Thymus (tissue), 11 donors: ENCODE results near the gene PSTPIP1. TPM values are rescaled to one million over a fixed set of nuclear protein-coding genes. Genes with fewer than 3 reads are reported as not detected.
A peak's percentile ranks its signal among the peaks of the same experiment; 100 is the strongest.

Experiments
- DNase-seq, 9 donors: peaks; one replicate each; pipeline ENCODE4 v3.0.0-alpha.2; 2013; ENCODE audit warnings: low spot score in 9 of 9, low read depth in 6 of 9, missing footprints in 1 of 9
- H3K27ac ChIP-seq, 2 donors: one replicate each; pipeline ENCODE4 v1.5.1; 2013; ENCODE audit warnings: control low read depth in 1 of 2, low read depth in 1 of 2, low read length in 1 of 2, mild to moderate bottlenecking in 1 of 2, moderate library complexity in 1 of 2
- H3K27me3 ChIP-seq, 2 donors: one replicate each; pipeline ENCODE4 v1.5.1; 2013; ENCODE audit warnings: low read length in 1 of 2; ENCODE audit not compliant: control insufficient read depth in 2 of 2, insufficient read depth in 1 of 2
- H3K36me3 ChIP-seq, 2 donors: one replicate each; pipeline ENCODE4 v1.5.1; 2013; ENCODE audit warnings: low read length in 1 of 2, mild to moderate bottlenecking in 1 of 2, moderate library complexity in 1 of 2; ENCODE audit not compliant: control insufficient read depth in 2 of 2, insufficient read depth in 2 of 2
- H3K4me1 ChIP-seq, 2 donors: one replicate each; pipeline ENCODE4 v1.5.1; 2013; ENCODE audit warnings: low read length in 2 of 2; ENCODE audit not compliant: control insufficient read depth in 2 of 2, insufficient read depth in 2 of 2
- H3K4me3 ChIP-seq, 2 donors: one replicate each; pipeline ENCODE4 v1.5.1; 2013; ENCODE audit warnings: low read length in 2 of 2, control low read depth in 1 of 2, mild to moderate bottlenecking in 1 of 2
- H3K9me3 ChIP-seq, 2 donors: one replicate each; pipeline ENCODE4 v1.5.1; 2013; ENCODE audit warnings: low read length in 1 of 2, mild to moderate bottlenecking in 1 of 2; ENCODE audit not compliant: control insufficient read depth in 2 of 2, insufficient read depth in 1 of 2
- WGBS: extraction: QIAGEN DNeasy Blood & Tissue Kit; methylation state at CpG from one replicate; pipeline ENCODE4 v1.1.7; 2013; 5-methylcytosine and 5-hydroxymethylcytosine counted together
- polyA plus RNA-seq: library from polyadenylated mRNA; stranded (reverse); fragments of 200-250 nt; gene quantifications from one replicate; pipeline ENCODE4 v1.2.3, GENCODE V29; 2013
- total RNA-seq: library from RNA; stranded (reverse); fragments of 120-200 nt; gene quantifications from one replicate; pipeline ENCODE4 v1.2.4, GENCODE V29; 2013
- donor health status: healthy.

The PSTPIP1 gene
- total and polyA plus RNA-seq, 2 donors: 16.0 to 54.8 TPM

DNA sequence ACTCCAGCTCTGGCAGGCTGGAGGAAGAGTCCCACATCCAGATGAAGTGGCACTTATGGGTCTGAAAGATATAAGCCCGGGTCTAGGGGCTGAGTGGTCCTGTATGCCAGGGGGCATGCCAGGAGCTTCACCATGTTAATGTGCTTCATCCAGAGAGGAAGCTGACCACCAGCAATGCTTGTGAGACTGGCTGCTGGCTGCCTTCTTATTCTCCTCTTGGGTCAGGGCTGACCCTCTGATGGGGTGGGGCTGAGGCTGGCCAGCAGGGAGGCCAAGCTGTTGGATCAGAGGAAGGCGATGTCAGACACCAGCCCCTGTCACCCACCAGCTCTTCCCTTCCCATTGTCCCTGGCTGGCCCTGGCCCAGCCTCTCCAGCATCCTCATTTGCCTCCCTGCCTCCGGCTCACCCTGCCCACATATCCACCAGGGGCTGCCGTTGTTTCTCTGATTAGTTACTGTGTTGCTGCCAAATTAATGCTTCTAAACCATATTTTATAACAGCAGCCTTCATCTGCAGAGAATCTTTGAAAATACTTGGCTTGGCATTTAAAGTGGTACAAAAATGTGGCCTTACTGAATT, 20.4 kb upstream of the PSTPIP1 start:
- no peak for DNase-seq
- Histone ChIP-seq H3K9me3 (peaks cover 0 to 4% of the 10 kb centered on the region in 2 donors), H3K4me3 (no peak overlapping the region), H3K36me3 (no peaks in the 10 kb centered on the region), H3K27me3 (no peaks in the 10 kb centered on the region), H3K27ac (no peak overlapping the region), H3K4me1 (peaks cover 0 to 5% of the 10 kb centered on the region in 2 donors)
- 95% methylated on average over 4 of the region's 4 CpGs for WGBS

DNA sequence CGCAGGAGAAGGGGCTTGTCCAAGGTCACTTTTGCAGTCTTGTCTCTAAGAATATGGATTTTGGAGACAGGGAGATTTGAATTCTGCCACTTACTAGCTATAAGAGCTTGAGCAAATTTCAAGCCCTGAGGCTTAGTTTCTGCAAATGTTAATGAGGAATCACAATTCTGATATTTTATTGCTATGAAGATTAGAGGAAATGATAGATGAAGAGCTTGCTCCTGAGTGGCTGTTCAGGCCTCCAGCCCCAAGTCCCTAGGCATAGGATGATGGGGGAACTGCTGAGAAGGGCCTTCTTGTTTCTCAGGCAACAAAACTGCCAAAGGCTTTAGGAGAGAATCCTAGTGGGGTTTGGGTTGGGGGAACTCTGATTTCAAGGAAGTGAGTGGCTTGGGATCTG, 18.8 kb upstream of the PSTPIP1 start:
- no peak overlapping the region for H3K4me3 ChIP-seq
- H3K9me3 ChIP-seq: peaks cover 0 to 4% of the 10 kb centered on the region in 2 donors
- H3K27ac ChIP-seq: no peak overlapping the region
- H3K36me3 ChIP-seq: no peaks in the 10 kb centered on the region
- no peaks in the 10 kb centered on the region for H3K27me3 ChIP-seq
- DNase-seq: no peak
- 95% methylated on average over 1 of the region's 1 CpG for WGBS
- peaks cover 0 to 5% of the 10 kb centered on the region in 2 donors for H3K4me1 ChIP-seq

DNA sequence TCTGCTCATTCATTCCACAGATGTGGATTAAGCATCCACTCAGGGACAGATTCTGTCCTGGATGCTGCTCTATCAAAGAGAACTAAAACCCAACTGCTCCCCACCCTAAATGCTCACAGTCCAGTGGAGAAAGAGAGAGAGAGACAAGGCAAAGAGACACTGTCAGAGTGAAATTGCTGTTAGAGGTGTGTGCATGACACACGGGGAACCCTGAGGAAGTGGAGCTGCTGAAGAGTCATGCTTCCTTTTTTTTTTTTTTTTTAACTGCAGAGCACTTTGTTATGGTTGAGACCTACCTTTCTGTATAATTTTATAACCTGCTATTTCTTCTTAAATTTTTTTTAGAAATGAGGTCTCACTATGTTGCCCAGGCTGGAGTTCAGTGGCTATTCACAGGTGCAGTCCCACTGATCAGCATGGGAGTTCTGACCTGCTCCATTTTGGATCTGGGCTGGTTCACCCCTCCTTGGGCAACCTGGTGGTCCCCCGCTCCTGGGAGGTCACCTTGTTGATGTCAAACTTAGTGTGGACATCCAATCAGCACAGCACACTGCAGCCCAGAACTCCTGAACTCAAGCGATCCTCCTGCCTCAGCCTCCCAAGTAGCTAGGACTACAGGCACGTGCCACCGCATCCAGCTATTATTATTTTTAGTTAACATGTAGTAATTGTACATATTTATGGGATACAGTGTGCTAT, 18.2 kb upstream of the PSTPIP1 start:
- Histone ChIP-seq H3K27me3 (no peaks in the 10 kb centered on the region), H3K36me3 (no peaks in the 10 kb centered on the region), H3K4me1 (peaks cover 0 to 5% of the 10 kb centered on the region in 2 donors), H3K9me3 (peaks cover 0 to 4% of the 10 kb centered on the region in 2 donors), H3K27ac (peak overlapping the region in 1 of 2 donors; percentile 2), H3K4me3 (no peak overlapping the region)
- no peak for DNase-seq
- 82% methylated on average over 5 of the region's 5 CpGs for WGBS

DNA sequence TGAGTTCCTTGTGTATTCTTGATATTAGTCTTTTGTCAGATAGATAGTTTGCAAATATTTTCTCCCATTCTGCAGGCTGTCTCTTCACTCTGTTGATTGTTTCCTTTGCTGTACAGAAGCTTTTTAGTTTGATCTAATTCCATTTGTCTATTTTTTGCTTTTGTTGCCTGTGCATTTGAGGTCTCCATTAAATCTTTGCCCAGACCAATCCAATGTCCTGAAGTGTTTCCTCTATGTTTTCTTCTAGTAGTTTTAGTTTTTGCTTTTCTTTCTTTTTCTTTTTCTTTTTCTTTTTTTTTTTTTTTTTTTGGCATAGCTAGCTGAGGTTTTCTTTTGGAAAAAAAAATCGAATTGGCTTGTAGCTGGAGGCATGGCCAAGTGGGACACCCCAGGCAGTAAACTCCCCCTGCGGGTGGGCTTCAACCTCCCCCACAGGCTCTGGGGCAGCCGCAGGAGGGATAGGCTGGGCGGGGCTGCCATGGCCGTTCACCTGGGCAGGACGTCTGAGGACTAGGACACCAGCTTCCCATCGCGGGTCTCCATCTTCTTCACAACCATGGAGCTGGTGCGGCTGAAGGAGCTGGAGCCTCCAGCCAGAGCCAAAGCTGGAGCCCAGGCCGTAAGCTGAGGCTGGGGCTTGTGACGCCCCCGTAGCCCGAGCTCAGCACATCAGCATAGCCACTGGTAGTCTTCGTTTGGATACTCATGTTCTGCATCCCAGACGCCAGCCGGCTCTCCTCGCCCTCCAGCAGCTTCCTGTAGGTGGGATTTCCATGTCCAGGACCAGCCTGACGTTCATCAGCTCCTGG, 16.2 kb upstream of the PSTPIP1 start:
- Histone ChIP-seq H3K4me3 (no peak overlapping the region), H3K4me1 (peaks cover 0 to 5% of the 10 kb centered on the region in 2 donors), H3K36me3 (no peaks in the 10 kb centered on the region), H3K27me3 (no peaks in the 10 kb centered on the region), H3K27ac (no peak overlapping the region), H3K9me3 (peaks cover 0 to 4% of the 10 kb centered on the region in 2 donors)
- DNase-seq: no peak
- WGBS: 97% methylated on average over 18 of the region's 18 CpGs

DNA sequence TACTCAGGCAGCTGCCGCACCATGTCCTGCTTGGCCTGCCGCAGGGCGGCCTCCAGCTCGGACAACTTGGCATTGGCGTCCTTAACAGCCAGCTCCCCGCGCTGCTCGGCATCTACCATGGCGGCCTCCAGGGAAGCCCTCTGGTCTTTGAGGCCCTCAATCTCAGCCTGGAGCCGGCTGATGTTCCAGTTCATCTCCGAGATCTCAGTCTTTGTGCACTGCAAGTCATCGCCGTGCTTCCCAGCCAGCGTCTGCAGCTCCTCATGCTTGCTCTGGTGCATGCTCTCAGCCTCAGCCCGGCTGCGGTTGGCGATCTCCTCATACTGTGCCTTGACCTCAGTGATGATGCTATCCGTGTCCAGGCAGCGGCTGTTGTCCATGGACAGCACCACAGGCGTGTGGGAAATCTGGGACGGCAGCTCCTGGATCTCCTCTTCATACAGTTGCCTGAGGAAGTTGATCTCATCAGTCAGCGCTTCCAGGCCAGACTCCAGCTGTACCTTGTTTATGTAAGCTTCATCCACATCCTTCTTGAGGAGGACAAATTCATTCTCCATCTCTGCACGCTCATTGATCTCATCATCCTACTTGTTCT, 15.5 kb upstream of the PSTPIP1 start:
- 99% methylated on average over 23 of the region's 23 CpGs for WGBS
- H3K27ac ChIP-seq: no peak overlapping the region
- no peaks in the 10 kb centered on the region for H3K36me3 ChIP-seq
- no peaks in the 10 kb centered on the region for H3K27me3 ChIP-seq
- no peak overlapping the region for H3K4me3 ChIP-seq
- peaks cover 0 to 4% of the 10 kb centered on the region in 2 donors for H3K9me3 ChIP-seq
- no peak for DNase-seq
- H3K4me1 ChIP-seq: peaks cover 0 to 5% of the 10 kb centered on the region in 2 donors

DNA sequence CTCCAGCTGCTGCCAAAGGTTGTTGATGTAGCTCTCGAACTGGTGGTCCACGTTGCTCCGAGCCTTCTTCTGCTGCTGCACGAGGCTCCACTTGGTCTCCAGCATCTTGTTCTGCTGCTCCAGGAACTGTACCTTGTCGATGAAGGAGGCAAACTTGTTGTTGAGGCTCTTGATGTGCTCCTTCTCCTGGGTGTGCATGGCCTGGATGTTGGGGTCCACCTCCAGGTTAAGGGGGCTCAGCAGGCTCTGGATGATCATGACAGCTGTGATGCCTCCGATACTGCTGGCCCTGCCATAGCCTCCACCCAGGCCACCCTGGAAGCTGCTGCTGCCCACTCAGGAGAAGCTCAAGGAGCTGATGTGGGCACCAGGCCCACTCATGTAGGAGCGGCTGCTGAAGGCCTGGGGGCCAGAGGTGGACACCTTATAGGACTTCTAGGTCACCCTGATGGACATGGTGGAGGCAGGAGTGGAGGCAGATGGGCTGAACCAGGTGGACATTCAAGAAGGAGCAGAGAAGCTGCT, 14.9 kb upstream of the PSTPIP1 start:
- Histone ChIP-seq H3K4me3 (no peak overlapping the region), H3K27ac (no peak overlapping the region), H3K36me3 (no peaks in the 10 kb centered on the region), H3K4me1 (peaks cover 0 to 5% of the 10 kb centered on the region in 2 donors), H3K27me3 (no peaks in the 10 kb centered on the region), H3K9me3 (peaks cover 0 to 4% of the 10 kb centered on the region in 2 donors)
- DNase-seq: no peak
- 96% methylated on average over 7 of the region's 7 CpGs for WGBS

DNA sequence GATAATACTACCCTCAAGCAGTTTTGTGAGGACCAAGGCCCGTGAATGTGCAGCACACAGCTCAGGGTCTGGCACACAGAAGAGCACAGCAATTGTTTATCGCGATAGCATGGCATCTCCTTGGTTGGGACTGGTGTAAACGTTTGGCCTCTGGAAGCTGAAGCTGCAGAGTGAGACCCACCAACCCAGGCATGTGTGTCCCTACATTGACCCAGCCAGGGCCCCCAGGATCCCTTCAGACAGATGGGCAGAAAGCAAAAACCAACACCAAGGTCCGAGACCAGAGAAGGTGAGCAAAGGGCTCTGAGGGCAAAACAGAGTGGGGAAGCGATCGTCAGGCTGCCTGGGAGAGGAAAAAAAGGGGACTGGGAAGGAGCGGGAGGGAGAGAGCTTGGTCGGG, 12.6 kb upstream of the PSTPIP1 start:
- Histone ChIP-seq H3K27ac (no peak overlapping the region), H3K4me3 (no peak overlapping the region), H3K27me3 (no peaks in the 10 kb centered on the region), H3K9me3 (peaks cover 0 to 4% of the 10 kb centered on the region in 2 donors), H3K4me1 (peaks cover 0 to 2% of the 10 kb centered on the region in 2 donors), H3K36me3 (no peaks in the 10 kb centered on the region)
- WGBS: 96% methylated on average over 9 of the region's 9 CpGs
- no peak for DNase-seq

DNA sequence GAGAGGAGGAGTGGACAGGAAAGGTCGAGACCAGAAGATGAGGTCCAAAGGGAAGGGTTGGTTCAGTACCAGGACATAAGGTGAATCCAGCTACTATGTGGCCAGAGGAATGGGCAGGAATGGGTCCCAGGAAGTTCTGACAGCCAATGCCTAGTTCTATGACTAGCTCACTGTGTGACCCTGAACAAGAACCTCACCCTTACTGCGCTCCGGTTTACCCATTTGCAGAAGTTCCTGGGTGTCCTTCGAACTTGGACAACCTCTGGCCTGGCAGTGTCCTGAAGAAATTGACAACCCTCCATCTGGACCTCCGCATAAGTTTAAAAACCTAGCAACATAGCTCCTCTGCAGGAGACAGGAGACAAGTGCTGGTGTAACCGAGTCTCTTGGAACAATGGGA, 12.2 kb upstream of the PSTPIP1 start:
- H3K36me3 ChIP-seq: no peaks in the 10 kb centered on the region
- H3K4me1 ChIP-seq: peaks cover 0 to 2% of the 10 kb centered on the region in 2 donors
- no peak overlapping the region for H3K4me3 ChIP-seq
- H3K9me3 ChIP-seq: peaks cover 0 to 4% of the 10 kb centered on the region in 2 donors
- H3K27me3 ChIP-seq: no peaks in the 10 kb centered on the region
- 96% methylated on average over 6 of the region's 6 CpGs for WGBS
- no peak for DNase-seq
- H3K27ac ChIP-seq: no peak overlapping the region
